Gastroesophageal sphincter (tissue), 3 donors: ENCODE data around the gene INHBA.

Experiments
- CTCF ChIP-seq, 4 experiments: fragments of 200-600 bp in 2 of 4; fragments of 450-650 bp in 2 of 4; sonication (generic) in 1 of 4; IDR thresholded peaks; one replicate each; pipeline ENCODE4 v1.5.1; 2017 to 2019; ENCODE audit warnings: antibody characterized with exemption in 4 of 4, mild to moderate bottlenecking in 2 of 4, moderate library complexity in 2 of 4
- POLR2A ChIP-seq, 2 donors: fragments of 450-650 bp; IDR thresholded peaks; one replicate each; pipeline ENCODE4 v1.6.1; 2017; ENCODE audit warnings: antibody characterized with exemption in 2 of 2, mild to moderate bottlenecking in 2 of 2, moderate library complexity in 1 of 2
- POLR2AphosphoS5 ChIP-seq: sonication (generic); formaldehyde crosslinking; IDR thresholded peaks from one replicate; pipeline ENCODE4 v1.6.1; 2017; ENCODE audit warnings: antibody characterized with exemption

GRCh38 chr7:41729059-41729458 is 26.2 kb upstream of the INHBA start:
- no peak for TF ChIP-seq POLR2A (IDR thresholded peaks at IDR 0.05)
- TF ChIP-seq CTCF (IDR thresholded peaks at IDR 0.05) = no peak
- TF ChIP-seq POLR2AphosphoS5 = no peak
